Astrocyte (in vitro differentiated cells and primary cell): ENCODE results near the gene BIRC6. TPM values are rescaled to one million over a fixed set of nuclear protein-coding genes. Genes with fewer than 3 reads are reported as not detected.

Experiments used
- DNase-seq: peaks from one replicate; pipeline ENCODE4 v3.0.0-alpha.2; 2010; ENCODE audit warnings: low read depth
- FAIRE-seq: peaks from 2 replicates; lab custom pipeline; 2011; peaks lifted over from hg19 to GRCh38; lab: Jason Lieb, UNC
- H2AFZ ChIP-seq: 2 replicates; pipeline ENCODE4 v1.6.0; 2012; ENCODE audit warnings: low read depth, low read length, inconsistent platforms
- H3K27ac ChIP-seq: 2 replicates; pipeline ENCODE4 v1.5.1; 2011; ENCODE audit warnings: low read depth, low read length, inconsistent platforms
- H3K27me3 ChIP-seq: 2 replicates; pipeline ENCODE4 v1.6.0; 2011; ENCODE audit warnings: low read length, inconsistent platforms; ENCODE audit not compliant: insufficient read depth
- H3K36me3 ChIP-seq: 2 replicates; pipeline ENCODE4 v1.5.1; 2011; ENCODE audit warnings: low read length, inconsistent platforms; ENCODE audit not compliant: insufficient read depth
- H3K4me1 ChIP-seq: 2 replicates; pipeline ENCODE4 v1.5.1; 2011; ENCODE audit warnings: low read length, inconsistent platforms; ENCODE audit not compliant: insufficient read depth
- H3K4me2 ChIP-seq: 2 replicates; pipeline ENCODE4 v1.6.0; 2012; ENCODE audit warnings: low read length, inconsistent platforms
- H3K4me3 ChIP-seq: 2 replicates; pipeline ENCODE4 v1.5.1; 2011; ENCODE audit warnings: low read depth, mild to moderate bottlenecking, low read length, inconsistent platforms; ENCODE audit not compliant: insufficient read depth
- H3K79me2 ChIP-seq: 2 replicates; pipeline ENCODE4 v1.6.0; 2012; ENCODE audit warnings: mild to moderate bottlenecking, low read length, inconsistent platforms; ENCODE audit not compliant: insufficient read depth
- H3K9ac ChIP-seq: 2 replicates; pipeline ENCODE4 v1.6.0; 2012; ENCODE audit warnings: mild to moderate bottlenecking, low read length, inconsistent platforms
- H3K9me3 ChIP-seq: 2 replicates; pipeline ENCODE4 v1.5.1; 2012; ENCODE audit warnings: low read depth, mild to moderate bottlenecking, low read length, inconsistent platforms; ENCODE audit not compliant: insufficient read depth
- H4K20me1 ChIP-seq: 2 replicates; pipeline ENCODE4 v1.6.0; 2012; ENCODE audit warnings: low read length, inconsistent platforms; ENCODE audit not compliant: insufficient read depth
- H3K27ac Mint-ChIP-seq: one replicate; pipeline ENCODE4 v1.8.0; 2021; ENCODE audit warnings: mild to moderate bottlenecking, mixed read lengths; ENCODE audit not compliant: unreplicated experiment
- H3K27me3 Mint-ChIP-seq: one replicate; pipeline ENCODE4 v1.8.0; 2021; ENCODE audit warnings: low read depth, mixed read lengths; ENCODE audit not compliant: unreplicated experiment
- H3K36me3 Mint-ChIP-seq: one replicate; pipeline ENCODE4 v1.8.0; 2021; ENCODE audit warnings: low read depth, mixed read lengths; ENCODE audit not compliant: unreplicated experiment
- H3K4me1 Mint-ChIP-seq: one replicate; pipeline ENCODE4 v1.8.0; 2021; ENCODE audit warnings: low read depth, mixed read lengths; ENCODE audit not compliant: unreplicated experiment
- H3K4me3 Mint-ChIP-seq: one replicate; pipeline ENCODE4 v1.8.0; 2021; ENCODE audit warnings: mild to moderate bottlenecking, moderate library complexity, mixed read lengths; ENCODE audit not compliant: unreplicated experiment
- H3K9me3 Mint-ChIP-seq: one replicate; pipeline ENCODE4 v1.8.0; 2021; ENCODE audit warnings: mild to moderate bottlenecking, mixed read lengths; ENCODE audit not compliant: unreplicated experiment
- CTCF ChIP-seq: IDR thresholded peaks from 2 replicates; pipeline ENCODE4 v1.5.1; 2011; ENCODE audit warnings: low read depth, mild to moderate bottlenecking, inconsistent platforms, low read length, moderate library complexity; ENCODE audit not compliant: insufficient read depth
- EZH2 ChIP-seq: IDR thresholded peaks from 2 replicates; pipeline ENCODE4 v1.6.1; 2012; ENCODE audit warnings: mild to moderate bottlenecking, low read length, inconsistent platforms; ENCODE audit not compliant: insufficient read depth
- total RNA-seq: library from RNA; stranded (reverse); gene quantifications from 2 replicates; pipeline ENCODE4 v1.2.1, GENCODE V29; 2021

The BIRC6 gene
- total RNA-seq, 1 donor from 2014 or later = 86.1 TPM

- Histone ChIP-seq H2AFZ (no peak overlapping the region), H3K4me2 (no peak overlapping the region), H4K20me1 (peaks cover 7% of the 10 kb centered on the region), H3K27me3 (no peaks in the 10 kb centered on the region), H3K4me3 (no peak overlapping the region), H3K4me1 (no peaks in the 10 kb centered on the region), H3K9ac (no peak overlapping the region), H3K27ac (no peak overlapping the region), H3K36me3 (peaks cover 9% of the 10 kb centered on the region), H3K9me3 (no peaks in the 10 kb centered on the region), H3K79me2 (peaks cover 38% of the 10 kb centered on the region)
- Mint-ChIP-seq H3K27ac (no peak overlapping the region), H3K36me3 (peaks cover 15% of the 10 kb centered on the region), H3K27me3 (no peaks in the 10 kb centered on the region), H3K4me1 (no peaks in the 10 kb centered on the region), H3K9me3 (no peaks in the 10 kb centered on the region), H3K4me3 (no peak overlapping the region)
- TF ChIP-seq EZH2 (no peak), CTCF (no peak)
- DNase-seq (no peak), FAIRE-seq (no peak)
Observed at GRCh38 chr2:32436150-32436549, 79.3 kb downstream of the BIRC6 start.

- FAIRE-seq = no peak
- Histone ChIP-seq H3K9me3 (no peaks in the 10 kb centered on the region), H2AFZ (no peak overlapping the region), H3K4me2 (no peak overlapping the region), H3K36me3 (peaks cover 51% of the 10 kb centered on the region), H3K9ac (no peak overlapping the region), H3K27ac (no peak overlapping the region), H3K4me3 (no peak overlapping the region), H4K20me1 (no peaks in the 10 kb centered on the region), H3K79me2 (no peaks in the 10 kb centered on the region), H3K27me3 (no peaks in the 10 kb centered on the region), H3K4me1 (no peaks in the 10 kb centered on the region)
- no peaks in the 10 kb centered on the region for H3K9me3 Mint-ChIP-seq
- H3K4me3 Mint-ChIP-seq = no peak overlapping the region
- no peaks in the 10 kb centered on the region for H3K27me3 Mint-ChIP-seq
- no peak overlapping the region for H3K27ac Mint-ChIP-seq
- TF ChIP-seq CTCF = no peak
- TF ChIP-seq EZH2 = no peak
- DNase-seq = no peak
- H3K36me3 Mint-ChIP-seq = peaks cover 11% of the 10 kb centered on the region
- no peaks in the 10 kb centered on the region for H3K4me1 Mint-ChIP-seq
Observed at GRCh38 chr2:32442020-32442467, 85.2 kb downstream of the BIRC6 start.

GRCh38 chr2:32446369-32446768, 89.5 kb downstream of the BIRC6 start:
- Histone ChIP-seq H3K9me3 (no peaks in the 10 kb centered on the region), H3K4me1 (no peaks in the 10 kb centered on the region)
- no peak for FAIRE-seq

More at GRCh38 chr2:32446369-32446768, 89.5 kb downstream of the BIRC6 start:
- Mint-ChIP-seq H3K27me3 (no peaks in the 10 kb centered on the region), H3K27ac (no peak overlapping the region), H3K36me3 (peaks cover 13% of the 10 kb centered on the region), H3K4me3 (no peak overlapping the region), H3K9me3 (no peaks in the 10 kb centered on the region), H3K4me1 (no peaks in the 10 kb centered on the region)
- Histone ChIP-seq H3K27ac (no peak overlapping the region), H3K79me2 (peaks cover 4% of the 10 kb centered on the region), H3K4me2 (no peak overlapping the region), H3K36me3 (peaks cover 45% of the 10 kb centered on the region), H3K9ac (no peak overlapping the region), H3K4me3 (no peak overlapping the region), H2AFZ (no peak overlapping the region), H4K20me1 (no peaks in the 10 kb centered on the region), H3K27me3 (no peaks in the 10 kb centered on the region)
- DNase-seq = no peak
- TF ChIP-seq CTCF = no peak
